ENCODE data around the gene FAM83D. TPM values are rescaled to one million over a fixed set of nuclear protein-coding genes. Genes with fewer than 3 reads are reported as not detected.
"Not testable (repeated sequence)": the region's sequence is repeated elsewhere in the genome, so short reads cannot be mapped to it uniquely, and the experiment has no call there.

The FAM83D gene
- total RNA-seq, 1 experiment from 2014 or later = 66.9 TPM

- no peak for TF ChIP-seq E2F4 (CRISPR knock-in tag; IDR thresholded peaks at IDR 0.05; ENCODE audit: borderline replicate concordance, low read depth)
- TF ChIP-seq PRRX2 (CRISPR knock-in tag; IDR thresholded peaks at IDR 0.05) = no peak
These were observed 31.1 kb downstream of the FAM83D start (continued) for GRCh38 chr20:38957235-38957876.

GRCh38 chr20:38957915-38958485 is 31.8 kb downstream of the FAM83D start:
- Mint-ChIP-seq H3K36me3 (peaks cover 19% of the 10 kb centered on the region), H3K4me3 (no peak overlapping the region), H3K27ac (no peak overlapping the region), H3K4me1 (peaks cover 16% of the 10 kb centered on the region), H3K27me3 (ENCODE audit: low read depth) (no peaks in the 10 kb centered on the region), H3K9me3 (no peaks in the 10 kb centered on the region)
- ATAC-seq (no peak), DNase-seq (ENCODE audit: low spot score) (no peak)
- no peak for TF ChIP-seq GTF2I (CRISPR knock-in tag; conservative IDR thresholded peaks at IDR 0.05)
- no peak for TF ChIP-seq NFYB (CRISPR knock-in tag; conservative IDR thresholded peaks at IDR 0.05; ENCODE audit: low read depth)
- no peak for TF ChIP-seq ZNF671 (CRISPR knock-in tag; IDR thresholded peaks at IDR 0.05)
- TF ChIP-seq CREB1 (CRISPR knock-in tag; IDR thresholded peaks at IDR 0.05) = no peak
- no peak for TF ChIP-seq NR2C2 (CRISPR knock-in tag; IDR thresholded peaks at IDR 0.05)
- no peak for TF ChIP-seq ZNF232 (CRISPR knock-in tag; IDR thresholded peaks at IDR 0.05)
- TF ChIP-seq HMGXB4 (CRISPR knock-in tag; IDR thresholded peaks at IDR 0.05) = no peak
- TF ChIP-seq ZMAT4 (CRISPR knock-in tag; IDR thresholded peaks at IDR 0.05) = no peak
- no peak for TF ChIP-seq ETV6 (CRISPR knock-in tag; IDR thresholded peaks at IDR 0.05)
- TF ChIP-seq PRRX2 (CRISPR knock-in tag; IDR thresholded peaks at IDR 0.05) = no peak
- TF ChIP-seq ATF6 (CRISPR knock-in tag; IDR thresholded peaks at IDR 0.05) = no peak
- no peak for TF ChIP-seq E2F4 (CRISPR knock-in tag; IDR thresholded peaks at IDR 0.05; ENCODE audit: borderline replicate concordance, low read depth)
- no peak for TF ChIP-seq TEAD1 (CRISPR knock-in tag; IDR thresholded peaks at IDR 0.05)
- POLR2A ChIA-PET = no interaction called here
- CTCF ChIA-PET = no interaction called here

- DNase-seq (ENCODE audit: low spot score); ATAC-seq; H3K4me3 Mint-ChIP-seq; POLR2A ChIA-PET; H3K27me3 Mint-ChIP-seq (ENCODE audit: low read depth); H3K36me3 Mint-ChIP-seq; H3K9me3 Mint-ChIP-seq: not testable (repeated sequence)
- Mint-ChIP-seq H3K4me1 (peaks cover 20% of the 10 kb centered on the region), H3K27ac (peak overlapping the region; percentile 65; the same call in 1 of the 2 replicates)
- CTCF ChIA-PET = interaction anchor here (2.8 kb wide), 1 partner anchor 34 kb away, joined by 15 read pairs; the partner anchor contains the start of gene FAM83D
These were observed 34.0 kb downstream of the FAM83D start for GRCh38 chr20:38960187-38960687.
